HG03432 (cell line): ENCODE measurements around the gene PPP6R2.
"Not testable (repeated sequence)": the region's sequence is repeated elsewhere in the genome, so short reads cannot be mapped to it uniquely, and the experiment has no call there.

Experiments
- ATAC-seq: cut with Tn5 transposase; IDR thresholded peaks from one replicate; pipeline ENCODE4 v1.9.1; 2021; ENCODE audit warnings: mild to moderate bottlenecking, moderate library complexity; ENCODE audit not compliant: unreplicated experiment

PPP6R2 gene

DNA sequence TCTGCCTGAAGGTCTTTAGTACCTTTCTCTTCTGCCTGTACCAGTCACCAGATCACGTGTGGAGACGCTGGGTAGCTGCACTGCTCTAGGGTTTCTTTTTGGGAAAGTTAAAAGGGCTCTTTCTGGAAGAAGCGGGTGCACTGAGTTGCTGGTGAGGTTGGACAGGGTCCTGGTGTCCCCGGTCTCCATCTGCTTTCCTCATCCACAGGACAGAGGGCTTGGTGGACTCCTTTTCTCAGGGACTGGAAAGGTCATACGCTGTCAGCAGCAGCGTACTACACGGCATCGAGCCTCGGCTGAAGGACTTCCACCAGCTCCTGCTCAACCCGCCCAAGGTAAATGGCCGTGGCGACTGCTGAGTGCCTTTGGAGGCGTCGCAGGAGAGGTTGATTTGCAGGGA, 78.9 kb downstream of the PPP6R2 start:
- ATAC-seq, result no peak

DNA sequence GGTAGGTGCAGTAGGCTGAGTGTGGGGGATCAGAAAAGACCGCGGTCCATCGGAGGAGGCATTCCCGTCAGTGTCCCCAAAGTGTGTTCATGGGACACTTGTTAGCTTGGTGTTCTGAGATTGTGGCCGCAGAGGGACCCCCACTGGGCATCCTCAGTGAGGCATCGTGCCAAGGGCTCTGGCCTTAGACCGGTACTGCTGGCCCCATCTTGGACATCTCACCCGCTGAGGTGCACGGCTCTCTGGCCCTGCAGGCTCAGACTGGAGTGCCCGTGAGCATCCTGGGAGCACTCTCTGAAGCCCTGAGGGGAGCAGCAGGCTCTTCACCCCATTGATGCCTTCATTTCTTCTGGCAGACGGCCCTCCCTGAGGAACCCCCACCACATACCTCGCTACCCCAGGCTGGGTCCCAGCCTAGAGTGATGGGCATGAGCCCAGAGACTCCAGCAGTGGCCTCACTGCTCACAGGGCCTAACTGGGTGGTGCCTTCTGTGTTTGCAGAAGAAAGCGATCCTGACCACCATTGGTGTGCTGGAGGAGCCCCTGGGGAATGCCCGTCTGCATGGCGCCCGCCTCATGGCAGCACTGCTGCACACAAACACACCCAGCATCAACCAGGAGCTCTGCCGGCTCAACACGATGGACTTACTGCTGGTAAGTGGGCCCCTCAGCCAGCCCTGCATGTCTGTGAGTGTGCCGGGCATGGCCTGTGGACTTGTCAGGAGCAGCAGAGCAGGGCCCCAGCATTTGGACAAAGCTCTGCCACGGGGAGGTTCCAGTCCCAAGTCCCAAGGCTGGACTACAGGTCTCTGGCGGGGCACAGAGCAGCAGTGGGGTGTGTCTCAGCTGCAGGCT, 80.1 kb downstream of the PPP6R2 start:
- no peak for ATAC-seq

DNA sequence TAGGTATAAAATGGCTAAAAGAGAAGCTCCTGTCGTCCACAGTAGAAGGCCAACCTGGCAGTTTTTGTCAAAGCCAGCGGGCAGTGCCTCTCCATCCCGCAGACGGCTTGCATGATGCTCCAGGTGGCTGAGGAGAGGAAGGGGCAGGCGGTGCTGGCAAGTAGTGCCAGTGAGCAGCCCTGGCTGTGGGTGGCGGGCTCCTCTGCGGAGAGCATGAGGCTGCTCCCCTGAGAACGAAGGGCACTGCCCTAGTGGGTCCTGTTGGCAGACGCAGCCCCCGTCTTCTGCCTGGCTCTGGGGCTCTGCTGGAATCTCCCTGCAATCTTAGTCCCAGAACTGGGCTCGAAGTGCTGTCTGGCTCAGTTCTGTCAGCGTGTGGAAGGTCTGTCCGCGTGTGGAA, 80.8 kb downstream of the PPP6R2 start:
- ATAC-seq, result no peak

DNA sequence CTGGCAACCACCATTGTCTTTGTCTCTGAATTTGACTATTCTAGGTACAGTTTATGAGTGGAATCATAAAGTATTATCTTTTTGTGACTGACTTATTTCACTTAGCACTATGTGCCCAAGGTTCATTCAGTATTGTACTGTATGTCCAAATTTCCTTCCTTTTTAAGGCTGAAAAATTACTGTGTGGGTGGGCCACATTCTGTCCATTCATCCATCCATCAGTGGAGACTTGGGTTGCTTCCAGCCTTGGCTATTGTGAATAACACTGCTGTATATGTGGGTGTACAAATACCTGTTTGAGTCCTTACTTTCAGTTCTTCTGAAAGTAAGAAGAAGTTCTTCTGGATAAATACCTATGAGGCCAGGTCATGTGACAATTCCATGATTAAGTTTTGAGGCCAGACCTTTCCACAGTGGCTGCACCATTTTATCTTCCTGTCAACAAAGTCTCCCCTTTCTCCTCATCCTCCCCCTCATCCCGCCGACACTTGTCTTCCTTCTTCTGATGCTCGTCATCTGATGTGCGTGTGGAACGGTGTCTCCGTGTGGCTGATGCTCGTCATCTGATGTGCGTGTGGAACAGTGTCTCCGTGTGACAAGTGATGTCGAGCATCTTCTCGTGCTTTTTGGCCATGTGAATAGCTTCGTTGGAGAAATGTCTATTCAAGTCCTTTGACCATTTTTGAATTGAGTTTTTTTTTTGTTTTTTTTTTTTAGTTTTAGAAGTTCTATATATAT, 82.2 kb downstream of the PPP6R2 start:
- ATAC-seq, result no peak

DNA sequence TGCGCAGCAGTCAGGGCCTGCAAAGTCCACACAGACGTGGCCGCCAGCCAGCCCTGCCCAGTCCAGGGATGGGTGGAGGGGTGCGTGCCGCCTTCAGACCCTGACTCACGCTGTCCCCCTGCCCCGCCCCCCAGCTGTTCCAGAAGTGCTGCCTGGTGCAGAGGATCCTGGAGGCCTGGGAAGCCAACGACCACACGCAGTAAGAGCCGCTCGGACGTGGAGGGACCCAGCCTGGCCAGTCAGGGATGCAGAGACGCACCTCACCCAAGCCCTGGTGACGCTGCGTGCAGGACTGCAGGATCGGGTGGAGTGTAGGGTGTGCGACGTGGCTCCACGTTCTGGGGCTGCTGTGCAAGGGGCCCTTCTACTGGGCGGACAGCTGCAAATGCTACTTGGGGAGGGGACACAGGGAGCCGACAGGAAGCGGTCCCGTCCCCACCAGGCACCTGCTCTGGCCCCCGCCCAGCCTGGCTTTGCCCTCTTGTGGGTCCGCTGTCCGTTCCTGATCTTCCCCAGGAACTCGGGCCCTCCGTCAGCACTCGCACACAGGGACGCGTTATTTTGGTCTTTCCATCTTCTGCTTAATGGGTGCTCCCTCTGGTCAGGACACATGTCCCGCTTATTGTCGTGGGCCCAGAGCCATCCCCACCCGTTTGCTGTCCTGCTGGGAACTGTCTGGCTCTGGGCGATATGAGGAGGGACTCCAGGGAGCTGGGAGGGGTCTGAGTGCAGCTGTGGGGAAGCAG, 89.2 kb downstream of the PPP6R2 start:
- no peak for ATAC-seq

DNA sequence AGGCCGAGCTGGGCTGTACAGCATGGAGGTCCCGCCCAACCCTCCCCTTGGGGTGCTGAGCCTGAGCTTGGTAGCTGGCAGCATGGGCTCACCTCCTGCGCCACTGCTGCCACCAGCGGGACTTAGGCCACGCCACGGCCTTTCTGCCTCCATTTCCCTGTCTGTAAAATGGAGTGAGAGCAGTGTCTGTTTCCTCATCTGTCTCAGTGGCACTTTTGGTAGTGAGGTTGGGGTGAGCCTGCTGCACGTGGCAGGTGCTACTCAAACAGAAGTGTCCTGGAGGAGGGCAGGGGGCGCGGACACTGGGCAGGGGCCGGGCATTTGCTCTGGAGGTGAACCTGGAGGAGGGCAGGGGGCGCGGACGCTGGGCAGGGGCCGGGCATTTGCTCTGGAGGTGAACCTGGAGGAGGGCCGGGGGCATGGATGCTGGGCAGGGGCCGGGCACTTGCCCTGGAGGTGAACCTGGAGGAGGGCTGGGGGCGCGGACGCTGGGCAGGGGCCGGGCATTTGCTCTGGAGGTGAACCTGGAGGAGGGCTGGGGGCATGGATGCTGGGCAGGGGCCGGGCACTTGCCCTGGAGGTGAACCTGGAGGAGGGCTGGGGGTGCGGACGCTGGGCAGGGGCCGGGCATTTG, 89.9 kb downstream of the PPP6R2 start:
- not testable (repeated sequence) for ATAC-seq

DNA sequence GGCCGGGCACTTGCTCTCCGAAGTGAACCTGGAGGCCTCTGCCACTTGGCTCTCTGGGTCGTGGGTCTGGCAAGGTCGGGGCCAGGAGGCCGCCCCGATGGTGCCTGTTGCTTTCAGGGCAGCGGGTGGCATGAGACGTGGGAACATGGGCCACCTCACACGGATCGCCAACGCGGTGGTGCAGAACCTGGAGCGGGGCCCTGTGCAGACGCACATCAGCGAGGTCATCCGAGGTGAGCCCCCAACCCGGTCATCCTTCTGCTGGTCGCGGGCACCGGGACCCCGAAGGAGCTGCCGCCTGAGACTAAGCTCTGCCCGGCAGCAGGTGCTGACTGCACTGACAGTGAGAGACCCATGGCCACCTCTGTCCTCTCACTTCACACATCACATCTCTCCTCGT, 91.7 kb downstream of the PPP6R2 start:
- ATAC-seq, result no peak

DNA sequence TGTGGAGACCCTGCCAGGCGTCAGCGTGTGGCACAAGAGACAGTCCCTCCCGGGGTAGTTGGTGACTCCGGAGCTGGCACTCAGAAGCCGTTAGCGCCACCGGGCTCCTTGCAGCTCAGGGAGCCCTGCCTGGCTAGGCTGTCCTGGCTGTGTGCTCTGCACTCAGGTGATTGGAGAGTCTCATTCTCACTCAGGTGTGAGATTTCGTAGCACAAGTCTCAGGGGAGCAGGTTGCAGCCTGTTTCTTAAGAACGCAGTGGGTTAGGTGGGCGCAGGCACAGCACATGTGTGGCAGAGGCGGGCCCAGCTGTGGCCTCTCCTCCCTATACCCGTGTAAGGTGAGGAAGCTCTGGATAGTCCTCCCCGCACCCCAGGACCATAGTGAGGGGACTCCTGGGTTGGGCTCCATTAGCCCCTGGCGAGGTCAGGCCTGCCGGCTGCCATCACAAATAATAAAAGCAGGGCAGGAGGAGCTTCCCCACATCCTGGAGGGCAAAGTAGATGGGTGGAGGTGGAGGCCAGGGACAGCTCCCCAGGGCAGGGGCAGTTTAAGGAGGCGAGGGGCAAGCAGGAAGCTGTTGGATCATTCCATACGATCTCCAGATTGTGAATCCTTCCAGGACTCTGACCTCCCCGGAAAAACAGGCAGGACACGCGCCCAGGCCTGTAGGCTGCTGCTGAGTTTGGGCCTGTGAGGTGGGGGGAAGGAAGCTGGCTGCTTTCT, 92.3 kb downstream of the PPP6R2 start:
- no peak for ATAC-seq

DNA sequence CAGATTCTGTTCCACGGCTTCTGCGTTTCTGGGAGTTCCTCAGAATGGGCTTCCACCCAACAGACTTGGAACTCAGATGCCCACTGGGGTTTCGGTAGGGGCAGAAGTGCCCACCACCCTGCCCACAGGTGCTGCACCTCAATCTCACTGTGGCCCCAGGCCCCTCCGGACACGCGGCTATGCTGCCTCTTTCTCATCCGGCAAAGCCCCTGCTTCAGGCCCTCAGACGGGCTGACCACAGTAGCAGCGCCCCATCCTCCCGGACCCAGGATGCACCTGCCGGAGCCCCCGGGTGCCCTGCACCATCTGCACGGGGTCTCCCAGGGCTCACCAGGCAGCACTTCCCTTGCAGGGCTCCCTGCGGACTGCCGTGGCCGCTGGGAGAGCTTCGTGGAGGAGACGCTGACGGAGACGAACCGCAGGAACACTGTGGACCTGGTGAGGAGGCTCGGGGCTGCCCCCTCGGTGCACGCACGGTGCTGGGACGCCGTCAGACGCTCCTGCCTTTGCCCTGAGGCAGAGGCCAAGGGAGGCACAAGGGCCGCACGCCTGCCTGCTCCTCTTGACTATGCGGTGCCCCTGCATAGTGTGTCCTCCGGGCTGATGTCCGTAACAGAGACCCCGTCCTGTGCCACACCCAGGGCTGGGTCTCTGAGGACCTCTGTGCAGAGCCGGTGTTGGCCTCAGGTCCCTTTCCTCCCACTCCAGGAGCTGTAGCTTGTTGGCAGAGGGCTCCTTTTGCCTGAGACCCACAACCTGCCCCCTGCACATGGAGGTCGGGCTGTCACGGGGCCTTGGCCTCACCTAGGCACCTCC, 93.1 kb downstream of the PPP6R2 start:
- no peak for ATAC-seq

DNA sequence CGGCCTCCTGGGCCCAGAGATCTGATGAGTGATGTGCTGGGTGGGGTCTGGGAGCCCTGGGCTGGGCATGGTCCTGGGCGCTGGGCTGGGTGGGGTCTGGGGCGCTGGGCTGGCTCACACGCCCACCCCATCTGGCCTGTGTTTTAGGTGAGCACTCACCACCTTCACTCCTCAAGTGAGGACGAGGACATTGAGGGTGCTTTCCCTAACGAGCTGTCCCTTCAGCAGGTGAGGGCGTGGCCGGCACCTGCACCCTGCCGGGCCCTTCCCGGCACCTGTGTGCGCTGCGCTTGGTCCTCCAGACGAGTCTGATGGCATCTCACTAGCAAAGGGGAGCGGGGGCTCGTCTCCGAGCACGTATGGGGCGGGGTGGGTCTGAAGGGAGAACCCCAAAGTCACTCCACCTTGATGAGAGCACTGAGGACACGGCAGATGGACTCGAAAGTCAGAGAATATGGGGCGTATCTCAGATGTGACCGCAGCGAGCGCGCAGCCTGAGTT, 93.8 kb downstream of the PPP6R2 start:
- ATAC-seq, result no peak

DNA sequence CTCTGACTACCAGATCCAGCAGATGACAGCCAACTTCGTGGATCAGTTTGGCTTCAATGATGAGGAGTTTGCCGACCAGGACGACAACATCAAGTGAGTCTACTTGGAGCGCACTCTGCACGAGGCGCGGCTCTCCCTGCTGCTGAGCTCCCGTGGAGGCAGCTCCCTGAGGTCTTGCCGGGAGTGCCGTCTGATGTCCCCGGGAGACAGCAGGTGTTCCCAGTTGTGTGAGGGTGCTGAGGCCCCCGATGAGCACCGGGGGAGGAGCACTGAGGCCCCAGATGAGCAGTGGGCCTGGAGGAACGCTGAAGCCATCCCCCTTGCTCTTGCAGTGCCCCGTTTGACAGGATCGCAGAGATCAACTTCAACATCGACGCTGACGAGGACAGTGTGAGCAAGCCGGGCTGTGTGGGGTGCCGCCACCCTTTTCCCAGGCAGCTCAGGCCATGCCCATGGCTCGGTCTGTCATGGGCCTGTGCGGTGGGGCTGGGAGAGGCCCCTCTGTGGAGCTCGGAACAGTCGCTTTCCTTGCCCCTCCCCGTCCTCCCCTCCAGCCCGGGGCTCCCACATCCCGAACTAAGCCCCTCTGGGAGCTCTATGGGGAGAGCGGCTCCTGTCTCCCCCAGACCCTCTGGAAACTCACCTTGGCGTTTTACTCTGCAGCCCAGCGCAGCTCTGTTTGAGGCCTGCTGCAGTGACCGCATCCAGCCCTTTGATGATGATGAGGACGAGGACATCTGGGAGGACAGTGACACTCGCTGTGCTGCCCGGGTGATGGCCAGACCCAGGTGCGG, 94.6 kb downstream of the PPP6R2 start:
- no peak for ATAC-seq

DNA sequence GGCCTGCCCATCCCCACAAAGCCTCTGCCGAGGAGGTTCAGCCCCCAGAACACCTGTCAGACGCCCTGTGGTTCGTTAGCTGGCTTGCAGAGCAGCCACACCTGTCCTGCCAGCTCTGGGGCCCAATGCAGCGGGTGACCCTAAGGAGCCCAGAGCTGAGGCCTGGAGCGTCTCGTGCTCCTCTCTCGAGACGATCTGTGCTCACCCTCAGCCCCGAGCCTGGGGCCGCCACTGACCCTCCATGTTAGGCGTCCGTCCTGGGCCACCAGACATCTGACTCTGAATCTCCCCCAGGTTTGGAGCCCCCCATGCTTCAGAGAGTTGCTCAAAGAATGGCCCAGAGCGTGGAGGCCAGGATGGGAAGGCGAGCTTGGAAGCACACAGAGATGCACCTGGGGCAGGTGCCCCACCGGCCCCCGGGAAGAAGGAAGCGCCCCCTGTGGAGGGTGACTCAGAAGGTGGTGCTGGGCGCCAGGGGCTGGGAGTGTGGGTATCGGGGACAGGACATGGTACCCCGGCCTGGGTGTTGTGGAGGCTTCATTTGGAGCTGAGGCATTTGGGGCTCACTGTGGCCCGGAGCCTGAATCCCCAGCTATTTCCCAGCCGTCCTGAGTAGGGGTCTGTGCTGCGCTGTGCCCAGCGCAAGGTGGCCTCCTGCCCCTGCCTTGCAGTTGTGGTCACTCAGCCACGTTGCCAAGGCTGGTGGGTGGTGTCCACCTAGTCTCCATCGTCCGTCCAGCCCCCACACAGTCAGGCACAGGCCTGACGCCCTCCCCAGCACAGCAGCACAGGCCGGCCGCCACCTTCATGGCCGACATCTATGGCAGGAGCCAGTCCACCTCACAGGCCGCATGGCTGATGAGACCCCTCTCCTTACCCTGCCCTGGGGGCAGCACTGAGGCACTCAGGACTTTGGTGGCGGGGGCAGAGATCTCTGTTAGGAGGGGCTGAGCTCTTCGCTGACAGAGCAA, 95.5 kb downstream of the PPP6R2 start:
- no peak for ATAC-seq

DNA sequence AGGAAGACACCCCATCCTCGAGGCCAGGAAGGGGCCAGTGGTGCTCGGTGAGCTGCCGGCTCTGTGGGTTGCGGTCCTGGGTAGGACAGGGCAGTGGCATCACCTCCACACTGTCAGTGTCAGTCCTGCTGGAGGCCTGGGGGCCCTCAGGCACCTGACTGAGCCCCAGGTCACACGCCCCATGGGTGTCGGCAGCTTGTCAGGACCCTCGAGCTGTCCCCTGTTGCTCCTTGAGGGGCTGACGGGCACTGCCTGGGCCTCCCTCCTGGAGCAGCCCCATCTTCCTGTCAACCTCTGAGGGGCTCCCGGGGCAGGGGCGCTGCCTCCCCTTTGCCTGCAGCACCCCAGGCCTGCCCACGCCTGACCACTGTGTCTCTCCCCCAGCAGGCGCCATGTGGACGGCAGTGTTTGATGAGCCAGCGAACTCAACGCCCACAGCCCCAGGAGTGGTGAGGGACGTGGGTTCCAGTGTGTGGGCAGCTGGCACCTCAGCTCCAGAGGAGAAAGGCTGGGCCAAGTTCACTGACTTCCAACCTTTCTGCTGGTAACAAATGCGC, 96.3 kb downstream of the PPP6R2 start:
- ATAC-seq, result no peak

DNA sequence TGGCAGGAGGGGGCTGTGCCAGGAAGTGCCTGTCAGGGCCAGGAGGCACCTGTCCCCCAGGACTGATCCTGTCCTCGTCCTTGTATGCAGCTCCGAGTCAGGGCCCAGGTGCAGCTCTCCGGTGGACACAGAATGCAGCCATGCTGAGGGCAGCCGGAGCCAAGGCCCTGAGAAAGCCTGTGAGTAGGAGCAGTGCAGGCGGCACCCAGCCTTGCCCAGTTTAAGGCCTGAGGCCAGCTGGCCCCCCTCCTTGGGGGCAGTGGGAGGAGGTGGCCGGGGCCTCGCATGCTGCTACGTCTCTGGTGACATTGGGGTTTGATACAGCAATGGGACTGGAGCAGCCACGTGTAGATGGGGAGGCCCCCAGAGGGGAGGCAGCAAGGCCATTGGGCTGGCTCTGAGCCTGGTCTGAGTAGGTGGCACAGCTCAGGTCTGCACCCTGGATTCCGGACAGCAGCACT, 96.8 kb downstream of the PPP6R2 start:
- ATAC-seq, result no peak

DNA sequence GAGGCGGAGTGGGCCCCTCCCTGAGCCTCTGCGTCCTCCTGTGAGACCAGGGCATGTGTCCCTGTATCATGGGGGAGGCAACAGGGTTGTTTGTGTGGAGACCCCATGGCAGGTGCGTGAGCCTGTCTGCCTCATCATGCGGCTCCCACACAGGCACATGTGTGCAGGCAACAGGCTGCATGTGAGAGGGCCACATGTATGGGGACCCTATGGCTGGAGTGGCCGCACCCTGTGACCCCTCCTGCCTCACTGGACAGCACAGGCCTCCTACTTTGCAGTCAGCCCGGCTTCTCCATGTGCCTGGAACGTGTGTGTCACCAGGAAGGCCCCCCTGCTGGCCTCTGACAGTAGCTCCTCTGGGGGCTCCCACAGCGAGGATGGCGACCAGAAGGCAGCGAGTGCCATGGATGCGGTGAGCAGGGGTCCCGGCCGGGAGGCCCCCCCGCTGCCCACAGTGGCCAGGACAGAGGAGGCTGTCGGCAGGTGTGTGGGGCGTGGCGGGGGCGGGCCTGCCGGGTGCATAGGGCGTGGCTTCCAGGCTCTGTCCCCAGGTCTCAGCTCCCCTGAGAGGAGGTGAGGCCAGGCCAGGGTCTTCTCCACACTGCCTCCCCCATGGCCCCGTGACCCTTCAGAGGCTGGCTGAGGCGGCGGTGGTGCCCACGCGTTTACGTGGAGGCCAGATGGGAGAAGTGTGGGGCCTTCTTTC, 97.6 kb downstream of the PPP6R2 start:
- ATAC-seq, result no peak

DNA sequence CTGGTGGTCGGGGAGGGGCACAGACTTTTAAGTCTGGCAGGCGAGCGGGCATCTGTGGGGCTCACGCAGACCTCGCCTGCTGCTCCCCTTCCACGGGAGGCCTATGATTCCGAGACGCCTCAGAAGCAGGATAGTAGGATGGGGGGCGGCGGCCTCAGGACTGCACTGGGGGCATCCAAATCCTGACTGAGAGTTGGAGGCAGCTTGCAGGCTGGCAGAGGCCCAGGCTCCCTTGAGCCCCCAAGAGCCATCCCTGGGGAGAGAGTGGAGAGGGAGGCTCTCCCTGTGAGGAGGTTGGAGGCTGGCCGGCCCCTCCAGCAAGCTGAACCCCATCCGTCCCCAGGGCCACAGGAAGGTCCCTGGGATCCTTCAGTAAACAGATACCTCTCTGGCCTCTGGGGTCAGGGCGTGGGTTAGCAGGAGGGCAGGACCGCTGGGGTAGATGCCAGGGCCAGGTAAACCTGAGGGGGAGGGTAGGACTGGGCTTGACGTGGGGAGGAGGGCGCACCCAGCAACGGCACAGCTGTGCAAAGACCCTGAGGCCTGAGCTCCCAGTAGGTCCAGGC, 98.4 kb downstream of the PPP6R2 start:
- ATAC-seq, result no peak
